HG02678 (cell line): ENCODE data around the gene HNRNPLL.

Experiments
- ATAC-seq: cut with Tn5 transposase; IDR thresholded peaks from one replicate; pipeline ENCODE4 v1.9.1; 2021; ENCODE audit warnings: mild to moderate bottlenecking, moderate library complexity; ENCODE audit not compliant: unreplicated experiment

HNRNPLL gene

GRCh38 chr2:38533757-38534545 is 68.8 kb downstream of the HNRNPLL start:
- ATAC-seq, result no peak

- peak; percentile 98 for ATAC-seq
These were observed 69.5 kb downstream of the HNRNPLL start for GRCh38 chr2:38533180-38533579.

- ATAC-seq, result no peak
These were observed 70.4 kb downstream of the HNRNPLL start for GRCh38 chr2:38532366-38532765.

GRCh38 chr2:38529208-38529607 is 73.5 kb downstream of the HNRNPLL start:
- ATAC-seq, result no peak

GRCh38 chr2:38528534-38528933 is 74.2 kb downstream of the HNRNPLL start:
- no peak for ATAC-seq

- ATAC-seq, result no peak
These were observed 74.7 kb downstream of the HNRNPLL start for GRCh38 chr2:38528008-38528442.

- no peak for ATAC-seq
These were observed 75.3 kb downstream of the HNRNPLL start for GRCh38 chr2:38527338-38528007.

- no peak for ATAC-seq
These were observed 76.5 kb downstream of the HNRNPLL start for GRCh38 chr2:38526195-38526594.

- no peak for ATAC-seq
These were observed 78.1 kb downstream of the HNRNPLL start for GRCh38 chr2:38524580-38524979.

GRCh38 chr2:38523728-38524437 is 78.8 kb downstream of the HNRNPLL start:
- ATAC-seq, result no peak

GRCh38 chr2:38522754-38523349 is 79.9 kb downstream of the HNRNPLL start:
- ATAC-seq, result no peak

GRCh38 chr2:38521835-38522234 is 80.9 kb downstream of the HNRNPLL start:
- ATAC-seq, result no peak

GRCh38 chr2:38517284-38517683 is 85.4 kb downstream of the HNRNPLL start:
- no peak for ATAC-seq

- no peak for ATAC-seq
These were observed 86.2 kb downstream of the HNRNPLL start for GRCh38 chr2:38516526-38516925.

- no peak for ATAC-seq
These were observed 86.6 kb downstream of the HNRNPLL start for GRCh38 chr2:38516122-38516521.

GRCh38 chr2:38515155-38516074 is 87.3 kb downstream of the HNRNPLL start:
- ATAC-seq, result no peak

GRCh38 chr2:38514603-38515154 is 88.0 kb downstream of the HNRNPLL start:
- ATAC-seq, result no peak

GRCh38 chr2:38512211-38512610 is 90.5 kb downstream of the HNRNPLL start:
- ATAC-seq, result no peak
